Measurements from ENCODE around the gene ITM2B.
A peak's percentile ranks its signal among the peaks of the same experiment; 100 is the strongest.

ITM2B gene

DNA sequence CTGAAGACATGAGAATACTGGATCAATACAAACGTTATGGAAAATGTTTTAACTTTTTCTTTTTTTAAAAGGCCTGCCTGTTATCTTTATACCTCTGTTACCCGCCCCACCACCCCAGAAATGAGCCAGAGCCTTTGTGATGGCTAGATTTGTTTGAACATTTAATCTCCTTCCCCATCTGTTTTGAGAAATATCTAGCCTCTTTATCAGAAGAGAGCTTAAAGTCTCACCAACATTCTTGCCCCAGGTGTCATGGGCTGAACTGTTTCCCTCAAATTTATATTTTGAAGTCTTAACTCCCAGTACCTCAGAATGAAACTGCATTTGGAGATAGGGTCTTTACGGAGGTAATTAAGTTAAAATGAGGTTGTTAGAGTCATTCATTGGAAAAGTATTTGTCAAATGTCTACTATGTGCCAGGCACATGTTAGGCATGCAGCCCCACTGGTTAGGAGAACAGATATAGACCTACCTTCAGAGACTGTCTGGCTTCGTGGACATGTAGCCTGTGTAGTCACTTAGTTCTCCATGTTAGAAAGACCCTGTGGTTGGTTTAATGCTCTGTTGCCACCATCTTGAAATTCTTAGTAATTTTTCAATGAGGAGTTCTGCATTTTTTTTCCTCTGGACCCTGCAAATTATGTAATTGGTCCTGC is 64.3 kb downstream of the ITM2B start:
- H3K27ac ChIP-seq: no peak overlapping the region
- TF ChIP-seq, protein P1, sequence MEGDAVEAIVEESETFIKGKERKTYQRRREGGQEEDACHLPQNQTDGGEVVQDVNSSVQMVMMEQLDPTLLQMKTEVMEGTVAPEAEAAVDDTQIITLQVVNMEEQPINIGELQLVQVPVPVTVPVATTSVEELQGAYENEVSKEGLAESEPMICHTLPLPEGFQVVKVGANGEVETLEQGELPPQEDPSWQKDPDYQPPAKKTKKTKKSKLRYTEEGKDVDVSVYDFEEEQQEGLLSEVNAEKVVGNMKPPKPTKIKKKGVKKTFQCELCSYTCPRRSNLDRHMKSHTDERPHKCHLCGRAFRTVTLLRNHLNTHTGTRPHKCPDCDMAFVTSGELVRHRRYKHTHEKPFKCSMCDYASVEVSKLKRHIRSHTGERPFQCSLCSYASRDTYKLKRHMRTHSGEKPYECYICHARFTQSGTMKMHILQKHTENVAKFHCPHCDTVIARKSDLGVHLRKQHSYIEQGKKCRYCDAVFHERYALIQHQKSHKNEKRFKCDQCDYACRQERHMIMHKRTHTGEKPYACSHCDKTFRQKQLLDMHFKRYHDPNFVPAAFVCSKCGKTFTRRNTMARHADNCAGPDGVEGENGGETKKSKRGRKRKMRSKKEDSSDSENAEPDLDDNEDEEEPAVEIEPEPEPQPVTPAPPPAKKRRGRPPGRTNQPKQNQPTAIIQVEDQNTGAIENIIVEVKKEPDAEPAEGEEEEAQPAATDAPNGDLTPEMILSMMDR (conservative IDR thresholded peaks at IDR 0.05): no peak

DNA sequence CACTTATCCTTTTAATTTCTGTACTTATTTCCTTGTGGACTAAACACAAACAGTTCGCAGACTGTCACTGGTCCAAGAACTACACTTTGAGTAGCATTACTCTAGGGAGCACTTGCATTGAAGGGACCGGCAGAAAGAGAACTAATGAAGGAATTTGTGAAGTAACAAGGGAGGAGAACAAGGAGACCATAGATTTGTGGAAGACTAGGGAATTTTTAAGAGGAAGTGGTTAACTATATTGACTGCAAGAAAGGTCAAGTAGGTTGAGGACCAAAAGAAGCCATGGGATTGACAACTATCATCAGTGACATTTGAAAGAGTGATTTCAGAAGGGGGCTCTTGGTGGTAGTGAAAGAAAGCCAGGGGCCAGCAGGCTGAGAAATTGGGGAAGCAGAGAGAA is 66.6 kb downstream of the ITM2B start:
- H3K27ac ChIP-seq: no peak overlapping the region
- TF ChIP-seq, protein P1 (conservative IDR thresholded peaks at IDR 0.05): no peak

DNA sequence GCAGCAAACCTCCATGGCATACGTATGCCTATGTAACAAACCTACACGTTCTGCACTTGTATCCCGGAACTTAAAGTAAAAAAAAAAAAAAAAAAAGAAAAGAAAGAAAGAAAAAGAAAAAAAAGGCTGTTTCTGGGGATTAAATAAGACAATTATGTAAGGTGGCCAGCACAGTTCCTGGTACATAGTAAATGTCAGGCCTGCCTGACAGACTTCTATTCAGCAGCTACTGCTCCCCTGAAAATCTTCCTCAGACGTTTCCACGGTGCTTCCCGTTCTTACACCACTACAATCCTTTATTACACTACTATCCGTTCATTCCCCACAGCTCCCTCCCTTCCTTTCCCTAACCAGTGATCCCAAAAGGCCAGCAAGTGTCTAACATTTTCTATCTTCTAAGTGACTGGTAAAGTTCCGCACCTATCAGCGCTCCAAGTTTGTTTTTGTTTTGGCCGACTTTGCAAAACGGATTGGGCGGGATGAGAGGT is 69.9 kb downstream of the ITM2B start:
- TF ChIP-seq, protein P1 (conservative IDR thresholded peaks at IDR 0.05): no peak
- H3K27ac ChIP-seq: peak overlapping the region; percentile 89

DNA sequence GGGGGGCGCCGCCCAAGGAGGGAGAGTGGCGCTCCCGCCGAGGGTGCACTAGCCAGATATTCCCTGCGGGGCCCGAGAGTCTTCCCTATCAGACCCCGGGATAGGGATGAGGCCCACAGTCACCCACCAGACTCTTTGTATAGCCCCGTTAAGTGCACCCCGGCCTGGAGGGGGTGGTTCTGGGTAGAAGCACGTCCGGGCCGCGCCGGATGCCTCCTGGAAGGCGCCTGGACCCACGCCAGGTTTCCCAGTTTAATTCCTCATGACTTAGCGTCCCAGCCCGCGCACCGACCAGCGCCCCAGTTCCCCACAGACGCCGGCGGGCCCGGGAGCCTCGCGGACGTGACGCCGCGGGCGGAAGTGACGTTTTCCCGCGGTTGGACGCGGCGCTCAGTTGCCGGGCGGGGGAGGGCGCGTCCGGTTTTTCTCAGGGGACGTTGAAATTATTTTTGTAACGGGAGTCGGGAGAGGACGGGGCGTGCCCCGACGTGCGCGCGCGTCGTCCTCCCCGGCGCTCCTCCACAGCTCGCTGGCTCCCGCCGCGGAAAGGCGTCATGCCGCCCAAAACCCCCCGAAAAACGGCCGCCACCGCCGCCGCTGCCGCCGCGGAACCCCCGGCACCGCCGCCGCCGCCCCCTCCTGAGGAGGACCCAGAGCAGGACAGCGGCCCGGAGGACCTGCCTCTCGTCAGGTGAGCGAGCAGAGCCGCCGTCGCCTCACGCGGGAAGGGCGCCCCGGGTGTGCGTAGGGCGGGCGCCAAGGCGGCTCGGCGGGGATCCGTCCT is 70.5 kb downstream of the ITM2B start, which contains the start of gene RB1:
RB1 (plus strand) TSS at position 393 of the 784 bp plus-strand sequence; CDS start at position 555, 162 bp downstream.
- TF ChIP-seq, protein P1 (conservative IDR thresholded peaks at IDR 0.05): no peak
- peak within 1 kb of the TSS; percentile 89 for H3K27ac ChIP-seq

DNA sequence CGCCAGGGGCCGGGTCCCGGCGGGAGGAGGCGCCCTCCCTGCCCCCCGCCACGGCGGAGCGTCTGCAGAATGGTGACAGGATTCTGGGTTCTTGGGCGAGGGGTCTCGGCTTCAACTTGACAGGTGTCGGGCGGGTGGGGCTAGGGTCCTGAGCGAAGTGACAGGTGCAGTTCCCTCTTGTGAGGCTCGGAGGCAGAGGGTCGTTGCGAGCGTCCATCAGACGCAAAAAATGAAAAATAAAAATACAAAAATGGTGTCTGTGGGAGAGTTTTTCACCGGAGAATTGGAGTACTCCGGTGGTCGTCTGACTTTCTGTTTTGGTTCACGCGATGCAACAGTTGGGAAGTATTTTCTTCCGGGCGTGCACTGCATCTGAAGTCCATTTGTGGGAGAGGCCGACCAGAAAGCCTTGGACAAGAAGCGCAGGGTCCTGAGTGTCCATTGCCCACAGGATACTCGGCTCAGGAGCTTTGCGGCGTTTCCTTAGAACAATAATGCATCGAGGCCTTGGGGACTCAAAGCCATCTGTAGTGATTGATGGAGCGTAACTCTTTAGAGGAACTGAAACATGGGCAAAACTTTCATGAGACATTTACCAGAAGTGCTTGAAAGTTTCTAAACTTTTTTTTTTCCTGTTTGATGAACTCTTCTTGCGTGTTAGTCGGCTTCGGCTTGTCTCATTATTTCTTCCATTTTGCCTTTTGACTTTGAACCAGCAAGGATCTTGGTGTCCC is 71.3 kb downstream of the ITM2B start:
- peak overlapping the region; percentile 89 for H3K27ac ChIP-seq
- TF ChIP-seq, protein P1 (conservative IDR thresholded peaks at IDR 0.05): no peak

DNA sequence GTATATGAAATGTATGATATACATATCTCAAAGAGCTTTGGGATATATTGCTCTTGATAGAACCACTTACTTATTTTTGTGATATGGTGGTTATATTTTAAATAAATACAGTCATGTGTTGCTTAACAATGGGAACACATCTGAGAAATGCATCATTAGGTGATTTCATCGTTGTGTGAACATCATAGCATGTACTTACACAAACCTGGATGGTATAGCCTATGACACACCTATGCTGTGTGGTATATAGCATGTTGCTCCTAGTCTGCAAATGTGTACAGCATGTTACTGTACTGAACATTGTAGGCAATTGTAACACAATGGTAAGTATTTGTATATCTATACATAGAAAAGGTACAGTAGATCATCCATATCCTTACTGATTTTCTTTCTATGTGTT is 78.2 kb downstream of the ITM2B start:
- H3K27ac ChIP-seq: no peak overlapping the region
- TF ChIP-seq, protein P1 (conservative IDR thresholded peaks at IDR 0.05): no peak
